ENCODE results near the gene KCNN3.

The KCNN3 gene

DNA sequence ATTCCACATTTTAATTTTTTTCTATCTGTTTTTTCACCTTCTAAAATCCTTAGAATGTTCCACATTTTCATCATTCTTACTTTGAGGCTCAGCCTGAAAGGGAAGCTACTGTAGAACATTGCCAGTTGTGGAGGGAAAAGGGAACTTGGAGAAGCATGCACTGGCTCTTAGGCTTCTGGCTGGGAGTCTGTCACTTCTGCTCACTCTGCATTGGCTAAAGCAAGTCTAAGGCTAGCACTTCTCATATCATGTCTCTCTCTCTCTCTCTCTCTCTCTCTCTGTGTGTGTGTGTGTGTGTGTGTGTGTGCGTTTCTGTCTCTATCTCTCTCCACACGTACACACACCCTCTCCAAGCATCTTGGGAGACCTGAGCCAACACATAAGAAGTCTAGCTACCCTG lies 212.5 kb downstream of the KCNN3 start:
- DNase-seq (ENCODE audit: low read depth in 2 of 2), result no peak
- no peak overlapping the region for H3K4me3 ChIP-seq (replicated peaks in 1 of 2; ENCODE audit: low read depth in 2 of 2, low read length in 2 of 2)
- TF ChIP-seq CTCF (IDR thresholded peaks at IDR 0.05; ENCODE audit: low read depth, low read length), result no peak

DNA sequence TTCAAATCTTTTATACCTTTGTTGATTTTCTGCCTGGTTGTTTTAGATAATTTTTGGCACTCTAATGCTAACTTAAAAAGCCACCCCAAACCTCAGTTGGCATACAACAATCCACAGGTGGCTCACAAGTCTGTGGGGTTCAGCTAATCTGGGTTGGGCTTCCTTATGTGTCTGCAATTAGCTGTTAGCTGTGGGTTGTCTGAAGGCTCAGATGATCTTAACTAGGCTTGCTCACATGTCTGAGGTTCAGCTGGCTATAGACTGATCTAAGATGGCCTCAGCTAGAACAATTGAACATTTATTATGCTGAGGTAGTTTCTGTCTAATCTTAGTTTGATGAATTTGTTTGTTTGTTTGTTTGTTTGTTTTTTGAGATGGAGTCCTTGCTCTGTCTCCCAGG lies 217.2 kb downstream of the KCNN3 start:
- no peak for TF ChIP-seq CTCF (IDR thresholded peaks at IDR 0.05; ENCODE audit: low read depth, low read length)
- H3K4me3 ChIP-seq (replicated peaks in 1 of 2; ENCODE audit: low read depth in 2 of 2, low read length in 2 of 2), result no peak overlapping the region
- no peak for DNase-seq (ENCODE audit: low read depth in 2 of 2)
